ENCODE results near the gene EVI2B. TPM values are rescaled to one million over a fixed set of nuclear protein-coding genes. Genes with fewer than 3 reads are reported as not detected.

EVI2B gene
- total RNA-seq, 1 donor from 2014 or later, result 0.85 TPM

GRCh38 chr17:31296142-31296541, 17.7 kb downstream of the EVI2B start:
- Histone ChIP-seq H3K4me3 (no peak overlapping the region), H3K27ac (no peak overlapping the region), H3K27me3 (no peaks in the 10 kb centered on the region), H3K36me3 (peaks cover 0 to 4% of the 10 kb centered on the region in 2 donors), H3K4me1 (no peaks in the 10 kb centered on the region), H3K9me3 (no peaks in the 10 kb centered on the region)
- TF ChIP-seq, protein P1, sequence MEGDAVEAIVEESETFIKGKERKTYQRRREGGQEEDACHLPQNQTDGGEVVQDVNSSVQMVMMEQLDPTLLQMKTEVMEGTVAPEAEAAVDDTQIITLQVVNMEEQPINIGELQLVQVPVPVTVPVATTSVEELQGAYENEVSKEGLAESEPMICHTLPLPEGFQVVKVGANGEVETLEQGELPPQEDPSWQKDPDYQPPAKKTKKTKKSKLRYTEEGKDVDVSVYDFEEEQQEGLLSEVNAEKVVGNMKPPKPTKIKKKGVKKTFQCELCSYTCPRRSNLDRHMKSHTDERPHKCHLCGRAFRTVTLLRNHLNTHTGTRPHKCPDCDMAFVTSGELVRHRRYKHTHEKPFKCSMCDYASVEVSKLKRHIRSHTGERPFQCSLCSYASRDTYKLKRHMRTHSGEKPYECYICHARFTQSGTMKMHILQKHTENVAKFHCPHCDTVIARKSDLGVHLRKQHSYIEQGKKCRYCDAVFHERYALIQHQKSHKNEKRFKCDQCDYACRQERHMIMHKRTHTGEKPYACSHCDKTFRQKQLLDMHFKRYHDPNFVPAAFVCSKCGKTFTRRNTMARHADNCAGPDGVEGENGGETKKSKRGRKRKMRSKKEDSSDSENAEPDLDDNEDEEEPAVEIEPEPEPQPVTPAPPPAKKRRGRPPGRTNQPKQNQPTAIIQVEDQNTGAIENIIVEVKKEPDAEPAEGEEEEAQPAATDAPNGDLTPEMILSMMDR (IDR thresholded peaks at IDR 0.05), result no peak
- no peak for DNase-seq (ENCODE audit: low spot score in 2 of 2)
- intact Hi-C loops (cut with DNase I), result no loop called here

GRCh38 chr17:31295489-31295871, 18.4 kb downstream of the EVI2B start:
- no peaks in the 10 kb centered on the region for H3K9me3 ChIP-seq
- peaks cover 0 to 4% of the 10 kb centered on the region in 2 donors for H3K36me3 ChIP-seq
- H3K27ac ChIP-seq, result no peak overlapping the region
- DNase-seq (ENCODE audit: low spot score in 2 of 2), result no peak
- H3K27me3 ChIP-seq, result no peaks in the 10 kb centered on the region
- intact Hi-C loops (cut with DNase I), result no loop called here
- TF ChIP-seq, protein P1 (IDR thresholded peaks at IDR 0.05), result no peak
- no peak overlapping the region for H3K4me3 ChIP-seq
- no peaks in the 10 kb centered on the region for H3K4me1 ChIP-seq

- DNase-seq (ENCODE audit: low spot score in 2 of 2), result no peak
- TF ChIP-seq, protein P1 (IDR thresholded peaks at IDR 0.05), result no peak
- Histone ChIP-seq H3K27ac (no peak overlapping the region), H3K4me3 (no peak overlapping the region), H3K4me1 (no peaks in the 10 kb centered on the region), H3K27me3 (no peaks in the 10 kb centered on the region), H3K36me3 (peaks cover 0 to 4% of the 10 kb centered on the region in 2 donors), H3K9me3 (no peaks in the 10 kb centered on the region)
- intact Hi-C loops (cut with DNase I), result no loop called here
Measured at GRCh38 chr17:31294820-31295488, 18.9 kb downstream of the EVI2B start.

GRCh38 chr17:31294231-31294630, 19.6 kb downstream of the EVI2B start:
- no peak overlapping the region for H3K27ac ChIP-seq
- no peaks in the 10 kb centered on the region for H3K9me3 ChIP-seq
- H3K4me3 ChIP-seq, result no peak overlapping the region
- TF ChIP-seq, protein P1 (IDR thresholded peaks at IDR 0.05), result no peak
- no peaks in the 10 kb centered on the region for H3K27me3 ChIP-seq
- intact Hi-C loops (cut with DNase I), result no loop called here
- DNase-seq (ENCODE audit: low spot score in 2 of 2), result no peak
- H3K36me3 ChIP-seq, result peaks cover 0 to 4% of the 10 kb centered on the region in 2 donors
- H3K4me1 ChIP-seq, result no peaks in the 10 kb centered on the region

DNA sequence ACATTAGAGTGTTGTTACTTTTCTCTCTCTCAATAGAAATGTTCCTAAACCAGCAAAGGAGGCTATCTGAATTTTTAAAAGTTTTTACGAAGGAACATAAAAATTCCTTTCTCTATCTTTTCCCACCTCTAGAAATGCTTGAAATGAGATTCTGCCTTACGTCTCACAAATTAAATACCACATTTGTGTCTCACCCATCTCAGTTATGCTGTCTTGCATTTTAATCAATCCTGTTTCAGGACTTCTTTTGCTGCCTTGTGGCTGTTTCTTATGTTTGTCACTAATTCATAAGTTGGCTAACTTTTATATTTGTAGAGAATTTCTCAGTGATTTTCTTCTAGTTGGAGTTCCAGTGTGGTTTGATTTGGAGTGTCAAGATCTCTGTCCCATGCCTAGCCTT, 20.3 kb downstream of the EVI2B start:
- DNase-seq (ENCODE audit: low spot score in 2 of 2), result no peak
- no peak overlapping the region for H3K27ac ChIP-seq
- no peaks in the 10 kb centered on the region for H3K27me3 ChIP-seq
- TF ChIP-seq, protein P1 (IDR thresholded peaks at IDR 0.05), result no peak
- H3K4me3 ChIP-seq, result no peak overlapping the region
- H3K4me1 ChIP-seq, result no peaks in the 10 kb centered on the region
- H3K36me3 ChIP-seq, result peaks cover 0 to 4% of the 10 kb centered on the region in 2 donors
- no peaks in the 10 kb centered on the region for H3K9me3 ChIP-seq
- intact Hi-C loops (cut with DNase I), result no loop called here
